ENCODE measurements around the gene RNF135.

Gene RNF135, protein sequence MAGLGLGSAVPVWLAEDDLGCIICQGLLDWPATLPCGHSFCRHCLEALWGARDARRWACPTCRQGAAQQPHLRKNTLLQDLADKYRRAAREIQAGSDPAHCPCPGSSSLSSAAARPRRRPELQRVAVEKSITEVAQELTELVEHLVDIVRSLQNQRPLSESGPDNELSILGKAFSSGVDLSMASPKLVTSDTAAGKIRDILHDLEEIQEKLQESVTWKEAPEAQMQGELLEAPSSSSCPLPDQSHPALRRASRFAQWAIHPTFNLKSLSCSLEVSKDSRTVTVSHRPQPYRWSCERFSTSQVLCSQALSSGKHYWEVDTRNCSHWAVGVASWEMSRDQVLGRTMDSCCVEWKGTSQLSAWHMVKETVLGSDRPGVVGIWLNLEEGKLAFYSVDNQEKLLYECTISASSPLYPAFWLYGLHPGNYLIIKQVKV

DNA sequence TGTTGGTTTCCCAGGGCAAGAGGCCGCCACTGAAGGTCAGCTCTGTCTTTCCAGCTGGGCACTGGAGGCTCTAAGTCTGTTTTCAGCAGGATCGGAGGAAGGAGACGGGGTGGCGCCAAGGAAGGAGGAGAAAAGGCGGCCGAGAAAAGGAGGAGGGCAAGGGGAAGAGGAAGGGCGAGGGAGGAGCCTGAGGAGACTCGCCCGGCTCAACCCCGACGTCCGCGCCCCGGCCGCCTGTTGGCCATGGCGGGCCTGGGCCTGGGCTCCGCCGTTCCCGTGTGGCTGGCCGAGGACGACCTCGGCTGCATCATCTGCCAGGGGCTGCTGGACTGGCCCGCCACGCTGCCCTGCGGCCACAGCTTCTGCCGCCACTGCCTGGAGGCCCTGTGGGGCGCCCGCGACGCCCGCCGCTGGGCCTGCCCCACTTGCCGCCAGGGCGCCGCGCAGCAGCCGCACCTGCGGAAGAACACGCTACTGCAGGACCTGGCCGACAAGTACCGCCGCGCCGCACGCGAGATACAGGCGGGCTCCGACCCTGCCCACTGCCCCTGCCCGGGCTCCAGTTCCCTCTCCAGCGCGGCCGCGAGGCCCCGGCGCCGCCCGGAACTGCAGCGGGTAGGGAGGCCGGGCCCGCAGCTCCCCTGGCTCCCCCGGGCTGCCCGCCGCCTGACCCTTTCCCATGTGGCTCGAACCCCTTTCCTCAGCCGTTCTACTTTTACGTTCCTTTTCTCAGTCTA lies at the start of gene RNF135:
TSS of gene RNF135 (plus strand) at position 209 of the 737 bp plus-strand sequence. CDS start at position 244, 35 bp downstream.
- peak; percentile 58 for TF ChIP-seq CTCF (conservative IDR thresholded peaks at IDR 0.05)
- H3K27ac ChIP-seq: peak within 1 kb of the TSS; percentile 98

DNA sequence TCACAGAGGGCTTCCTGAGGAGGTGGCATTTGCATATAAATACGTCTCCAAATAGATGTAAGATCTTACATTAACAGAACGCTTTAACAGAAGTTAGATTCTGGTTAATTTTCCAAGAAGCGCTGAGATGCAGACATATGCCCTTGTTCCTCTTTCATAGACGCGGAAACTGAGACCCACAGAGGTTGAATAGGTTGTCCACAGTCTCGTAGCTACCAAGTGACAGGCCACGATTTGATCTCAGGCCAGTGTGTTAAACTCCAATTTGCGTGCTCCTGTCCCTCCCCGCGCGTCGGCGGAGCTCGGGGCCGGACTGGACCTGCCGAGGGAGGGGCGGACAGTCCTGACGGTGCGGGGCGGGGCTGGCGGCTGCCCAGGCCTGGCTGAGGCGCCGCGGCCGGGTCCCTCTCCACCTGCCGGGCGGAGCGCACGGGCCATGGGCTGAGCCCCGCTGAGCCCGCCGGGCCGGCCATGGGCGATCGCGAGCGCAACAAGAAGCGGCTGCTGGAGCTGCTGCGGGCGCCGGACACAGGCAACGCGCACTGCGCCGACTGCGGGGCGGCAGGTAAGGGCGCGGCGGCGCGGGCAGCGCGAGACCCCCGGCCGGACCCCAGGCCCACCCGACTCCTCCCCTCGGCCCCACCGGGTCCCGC lies 49.2 kb upstream of the RNF135 start, which contains the start of gene ADAP2:
TSS of gene ADAP2 (plus strand) at position 402 of the 653 bp plus-strand sequence. CDS start at position 472, 70 bp downstream.
- H3K27ac ChIP-seq: peak within 1 kb of the TSS; percentile 57; the same call in 1 of the 2 replicates
- no peak; the same call in 1 of the 2 replicates for TF ChIP-seq CTCF (conservative IDR thresholded peaks at IDR 0.05)

DNA sequence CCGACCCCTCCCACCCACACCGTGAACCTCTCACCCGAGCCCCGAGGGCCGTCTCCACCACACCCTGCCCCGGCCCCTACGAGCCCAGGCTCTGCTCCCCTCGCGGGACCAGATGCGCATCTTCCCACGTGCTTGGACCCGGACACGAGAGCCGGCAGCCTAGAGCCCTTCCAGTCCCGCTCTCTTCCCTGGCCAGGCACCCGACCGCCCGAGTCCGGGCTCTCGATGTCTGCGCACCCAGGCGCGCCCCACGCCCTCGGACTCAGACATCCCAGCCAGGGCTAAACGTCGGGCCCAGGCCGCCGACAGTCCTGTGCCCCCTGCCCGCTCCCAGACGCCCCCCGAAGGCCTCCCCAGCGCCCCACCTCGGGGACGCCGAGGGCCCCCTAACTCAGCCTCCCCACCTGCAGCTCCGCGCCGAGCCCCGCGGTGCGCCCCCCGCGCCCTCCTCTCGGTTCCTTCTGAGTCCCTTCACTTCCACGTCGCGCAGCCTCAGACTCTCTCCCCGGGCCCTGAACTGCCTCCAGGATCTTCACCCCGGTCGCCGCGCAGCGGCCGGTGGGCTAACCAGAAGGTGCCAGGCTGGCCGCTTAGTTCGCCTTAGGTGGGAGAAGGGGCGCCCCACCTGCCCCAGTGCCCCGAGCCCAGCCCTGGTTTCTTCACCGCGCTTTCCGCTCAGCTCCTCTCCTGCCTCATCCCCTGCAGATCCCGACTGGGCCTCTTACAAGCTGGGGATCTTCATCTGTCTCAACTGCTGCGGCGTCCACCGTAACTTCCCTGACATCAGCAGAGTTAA lies 48.4 kb upstream of the RNF135 start:
- no peak for TF ChIP-seq CTCF (conservative IDR thresholded peaks at IDR 0.05)
- peak overlapping the region; percentile 57; the same call in 1 of the 2 replicates for H3K27ac ChIP-seq

- H3K27ac ChIP-seq: no peak overlapping the region
- TF ChIP-seq CTCF (conservative IDR thresholded peaks at IDR 0.05): no peak
These were observed 46.5 kb upstream of the RNF135 start for GRCh38 chr17:30924341-30924740.

GRCh38 chr17:30926516-30926915 lies 44.3 kb upstream of the RNF135 start:
- no peak for TF ChIP-seq CTCF (conservative IDR thresholded peaks at IDR 0.05)
- no peak overlapping the region for H3K27ac ChIP-seq

GRCh38 chr17:30927756-30928155 lies 43.1 kb upstream of the RNF135 start:
- no peak for TF ChIP-seq CTCF (conservative IDR thresholded peaks at IDR 0.05)
- H3K27ac ChIP-seq: no peak overlapping the region
